ENCODE data around the gene ABI2.
"Not testable (repeated sequence)": the region's sequence is repeated elsewhere in the genome, so short reads cannot be mapped to it uniquely, and the experiment has no call there.

ABI2 gene

GRCh38 chr2:203327901-203328759, at the start of gene ABI2:
ABI2 (plus strand) TSS chr2:203328394; CDS start chr2:203328515, 121 bp downstream.
- in situ Hi-C loops (cut with HindIII; ENCODE audit: low pct_ligation_motif_present, low pct_unique_long_range_greater_than_20kb, low sequenced_read_pairs): no loop called here
- DNase-seq: peak; percentile 86

DNA sequence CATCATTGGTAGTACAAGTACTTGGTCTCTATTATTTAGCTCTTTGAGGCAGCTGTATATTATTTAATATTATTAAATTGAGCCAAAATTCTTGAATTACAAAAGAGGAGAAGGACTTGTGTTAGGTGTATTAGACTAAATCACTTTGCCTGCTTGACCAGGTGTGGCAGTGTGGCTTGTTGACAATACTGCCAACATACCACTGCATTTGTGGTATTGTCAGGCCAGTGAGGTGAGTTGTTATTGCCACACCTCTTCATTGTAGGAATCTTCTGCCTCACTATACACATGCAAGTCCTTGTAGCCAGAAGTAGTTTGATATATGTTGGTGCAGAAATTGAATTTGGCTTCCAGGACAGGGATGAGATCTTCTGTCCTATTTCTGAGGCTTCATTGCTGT, 48.9 kb upstream of the ABI2 start:
- no peak for DNase-seq
- in situ Hi-C loops (cut with HindIII; ENCODE audit: low pct_ligation_motif_present, low pct_unique_long_range_greater_than_20kb, low sequenced_read_pairs): no loop called here

DNA sequence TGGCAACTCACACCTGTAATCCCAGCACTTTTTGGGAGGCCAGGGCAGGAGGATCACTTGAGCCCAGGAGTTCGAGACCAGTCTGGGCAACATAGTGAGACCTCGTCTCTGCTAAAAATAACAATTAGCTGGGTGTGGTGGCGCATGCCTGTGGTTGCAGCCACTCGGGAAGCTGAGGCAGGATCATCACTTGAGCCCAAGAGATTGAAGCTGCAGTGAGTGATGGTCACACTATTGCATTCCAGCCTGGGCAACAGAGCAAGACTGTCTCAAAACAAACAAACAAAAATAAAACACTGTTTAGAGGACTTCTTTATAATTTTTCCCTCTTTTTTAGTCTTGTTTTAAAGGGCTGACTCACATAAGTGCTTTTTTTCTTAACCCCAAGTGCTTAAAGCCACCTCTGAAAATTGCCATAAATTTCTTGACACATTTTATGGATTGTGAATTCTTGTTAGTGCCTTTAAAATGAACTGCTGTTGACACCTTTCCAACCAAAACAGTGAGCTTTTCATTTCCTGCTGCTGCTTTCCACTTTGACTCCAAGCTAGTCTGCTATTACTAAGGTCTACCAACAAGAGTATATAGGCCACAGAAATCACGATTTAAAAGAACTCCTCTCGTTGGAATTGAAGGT, 47.6 kb upstream of the ABI2 start:
- no peak for DNase-seq
- in situ Hi-C loops (cut with HindIII; ENCODE audit: low pct_ligation_motif_present, low pct_unique_long_range_greater_than_20kb, low sequenced_read_pairs): no loop called here

DNA sequence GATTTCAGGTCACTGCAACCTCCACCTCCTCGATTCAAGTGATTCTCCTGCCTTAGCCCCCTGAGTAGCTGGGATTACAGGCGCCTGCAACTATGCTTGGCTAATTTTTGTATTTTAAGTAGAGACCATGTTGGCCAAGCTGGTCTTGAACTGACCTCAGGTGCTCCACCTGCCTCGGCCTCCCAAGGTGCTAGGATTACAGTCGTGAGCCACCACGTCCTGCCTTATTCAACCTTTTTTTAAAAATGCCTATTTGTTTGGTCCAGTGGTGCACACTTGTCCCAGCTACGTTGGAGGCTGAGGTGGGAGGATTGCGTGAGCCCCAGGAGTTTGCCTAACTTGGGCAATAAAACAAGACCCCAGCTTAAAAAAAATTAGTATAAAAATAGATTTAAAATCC, 46.1 kb upstream of the ABI2 start:
- DNase-seq: no peak
- in situ Hi-C loops (cut with HindIII; ENCODE audit: low pct_ligation_motif_present, low pct_unique_long_range_greater_than_20kb, low sequenced_read_pairs): no loop called here

- no peak for DNase-seq
- in situ Hi-C loops (cut with HindIII; ENCODE audit: low pct_ligation_motif_present, low pct_unique_long_range_greater_than_20kb, low sequenced_read_pairs): no loop called here
Observed at GRCh38 chr2:203286532-203286931, 41.7 kb upstream of the ABI2 start.

- in situ Hi-C loops (cut with HindIII; ENCODE audit: low pct_ligation_motif_present, low pct_unique_long_range_greater_than_20kb, low sequenced_read_pairs): no loop called here
- no peak for DNase-seq
Observed at GRCh38 chr2:203301667-203302066, 26.5 kb upstream of the ABI2 start.

DNA sequence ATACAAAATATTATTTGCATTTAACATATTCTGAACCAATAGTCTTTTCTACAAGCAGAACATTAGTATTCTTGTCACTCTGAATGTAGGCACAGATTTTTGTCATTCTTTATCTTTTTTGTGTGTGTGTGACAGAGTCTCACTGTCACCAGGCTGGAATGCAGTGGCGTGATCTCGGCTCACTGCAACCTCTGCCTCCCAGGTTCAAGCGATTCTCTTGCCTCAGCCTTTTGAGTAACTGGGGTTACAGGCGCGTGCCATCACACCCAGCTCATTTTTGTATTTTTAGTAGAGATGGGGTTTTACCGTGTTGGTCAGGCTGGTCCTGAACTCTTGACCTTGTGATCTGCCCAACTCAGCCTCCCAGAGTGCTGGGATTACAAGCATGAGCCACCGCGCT, 25.6 kb upstream of the ABI2 start:
- DNase-seq; in situ Hi-C loops (cut with HindIII; ENCODE audit: low pct_ligation_motif_present, low pct_unique_long_range_greater_than_20kb, low sequenced_read_pairs): not testable (repeated sequence)

- no peak for DNase-seq
- in situ Hi-C loops (cut with HindIII; ENCODE audit: low pct_ligation_motif_present, low pct_unique_long_range_greater_than_20kb, low sequenced_read_pairs): no loop called here
Observed at GRCh38 chr2:203310688-203311436, 17.3 kb upstream of the ABI2 start.

DNA sequence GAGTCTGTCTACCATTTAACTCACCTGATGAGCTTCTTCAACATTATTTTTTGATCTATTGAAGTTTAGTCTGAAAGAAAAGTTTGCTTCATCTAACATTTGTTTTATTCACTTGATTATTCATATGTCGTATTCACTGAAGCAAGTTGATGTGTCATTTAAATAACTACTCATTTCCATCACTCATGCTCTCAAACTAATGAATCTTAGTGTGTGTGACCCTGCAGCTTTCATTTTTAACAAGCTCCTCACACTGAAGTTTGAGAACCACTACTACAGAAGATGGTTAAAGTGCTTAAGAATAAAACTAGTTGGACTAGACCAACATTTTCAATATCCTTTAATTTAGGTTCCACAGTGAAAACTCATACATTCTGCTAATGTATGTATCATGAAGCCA, 1.8 kb upstream of the ABI2 start:
- no peak for DNase-seq
- in situ Hi-C loops (cut with HindIII; ENCODE audit: low pct_ligation_motif_present, low pct_unique_long_range_greater_than_20kb, low sequenced_read_pairs): no loop called here

- DNase-seq: no peak
- in situ Hi-C loops (cut with HindIII; ENCODE audit: low pct_ligation_motif_present, low pct_unique_long_range_greater_than_20kb, low sequenced_read_pairs): no loop called here
Observed at GRCh38 chr2:203327582-203327900, 653 bp upstream of the ABI2 start.

GRCh38 chr2:203328760-203329540, 756 bp downstream of the ABI2 start:
- in situ Hi-C loops (cut with HindIII; ENCODE audit: low pct_ligation_motif_present, low pct_unique_long_range_greater_than_20kb, low sequenced_read_pairs): no loop called here
- peak; percentile 56 for DNase-seq

DNA sequence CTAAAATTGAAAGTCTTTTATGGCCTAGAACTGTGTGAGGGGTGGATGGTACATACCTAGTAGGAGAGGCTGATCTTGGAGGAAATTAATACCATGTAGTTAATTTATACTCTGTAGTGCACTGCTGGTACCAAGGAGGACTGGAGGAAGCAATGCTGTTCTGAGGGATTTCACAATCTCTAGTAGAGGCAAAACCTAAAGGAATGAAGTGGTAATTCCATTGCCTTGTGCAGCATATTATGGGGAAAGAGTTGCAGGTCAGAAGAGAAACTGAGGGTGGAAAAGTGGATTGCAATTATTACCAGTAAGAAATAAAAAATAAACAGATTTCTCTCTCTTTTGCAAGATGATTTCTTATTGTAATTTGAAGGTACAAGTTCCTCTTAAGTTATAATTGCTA, 2.2 kb downstream of the ABI2 start:
- no peak for DNase-seq
- in situ Hi-C loops (cut with HindIII; ENCODE audit: low pct_ligation_motif_present, low pct_unique_long_range_greater_than_20kb, low sequenced_read_pairs): no loop called here

GRCh38 chr2:203338322-203338721, 10.1 kb downstream of the ABI2 start:
- no peak for DNase-seq
- in situ Hi-C loops (cut with HindIII; ENCODE audit: low pct_ligation_motif_present, low pct_unique_long_range_greater_than_20kb, low sequenced_read_pairs): no loop called here

GRCh38 chr2:203340791-203341487, 12.7 kb downstream of the ABI2 start:
- peak; percentile 70 for DNase-seq

DNA sequence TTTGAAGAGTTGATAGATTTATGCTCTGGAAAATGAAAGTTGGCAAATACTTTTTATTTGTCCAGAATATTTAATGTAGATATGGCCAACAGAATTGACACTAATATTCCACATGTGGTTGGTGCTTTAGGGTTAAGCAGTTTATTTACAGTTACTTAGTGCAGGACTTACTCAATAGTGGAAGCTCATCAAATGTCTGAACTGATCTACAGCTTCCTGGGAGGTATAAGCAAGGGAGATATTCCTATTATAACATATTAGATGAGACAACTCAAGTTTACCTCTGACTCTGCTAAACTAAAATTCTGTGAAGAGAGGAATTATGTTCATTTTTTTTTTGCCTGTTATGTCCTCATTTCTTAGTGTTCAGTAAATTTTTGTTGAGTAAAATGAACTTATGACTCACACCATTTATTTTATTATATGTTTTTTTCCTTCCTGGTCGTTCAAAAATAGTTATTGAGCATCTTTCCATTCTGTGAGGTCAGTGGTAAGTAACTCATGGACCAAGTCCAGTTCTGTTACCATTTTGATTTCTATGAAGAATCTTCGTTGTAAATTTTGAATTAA, 13.6 kb downstream of the ABI2 start:
- in situ Hi-C loops (cut with HindIII; ENCODE audit: low pct_ligation_motif_present, low pct_unique_long_range_greater_than_20kb, low sequenced_read_pairs): no loop called here
- DNase-seq: no peak

More at GRCh38 chr2:203340791-203341487, 12.7 kb downstream of the ABI2 start:
- in situ Hi-C loops (cut with HindIII; ENCODE audit: low pct_ligation_motif_present, low pct_unique_long_range_greater_than_20kb, low sequenced_read_pairs): no loop called here

DNA sequence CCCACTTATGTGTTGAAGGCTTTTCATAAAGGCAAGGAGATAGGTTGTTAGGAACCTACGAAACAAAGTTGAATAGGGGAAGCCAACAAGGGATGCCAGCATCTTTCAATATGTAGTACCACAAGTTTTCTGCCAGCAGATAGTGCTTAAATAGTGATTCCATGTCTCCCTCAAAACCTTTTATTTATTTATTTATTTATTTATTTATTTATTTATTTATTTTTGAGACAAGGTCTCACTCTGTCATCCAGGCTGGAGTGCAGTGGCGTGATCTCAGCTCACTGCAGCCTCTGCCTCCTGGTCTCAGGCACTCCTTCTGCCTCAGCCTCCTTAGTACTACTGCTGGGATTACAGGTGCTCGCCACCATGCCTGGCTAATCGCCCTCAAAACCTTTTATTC, 14.2 kb downstream of the ABI2 start:
- DNase-seq; in situ Hi-C loops (cut with HindIII; ENCODE audit: low pct_ligation_motif_present, low pct_unique_long_range_greater_than_20kb, low sequenced_read_pairs): not testable (repeated sequence)

GRCh38 chr2:203344667-203345066, 16.5 kb downstream of the ABI2 start:
- in situ Hi-C loops (cut with HindIII; ENCODE audit: low pct_ligation_motif_present, low pct_unique_long_range_greater_than_20kb, low sequenced_read_pairs): no loop called here
- DNase-seq: no peak

DNA sequence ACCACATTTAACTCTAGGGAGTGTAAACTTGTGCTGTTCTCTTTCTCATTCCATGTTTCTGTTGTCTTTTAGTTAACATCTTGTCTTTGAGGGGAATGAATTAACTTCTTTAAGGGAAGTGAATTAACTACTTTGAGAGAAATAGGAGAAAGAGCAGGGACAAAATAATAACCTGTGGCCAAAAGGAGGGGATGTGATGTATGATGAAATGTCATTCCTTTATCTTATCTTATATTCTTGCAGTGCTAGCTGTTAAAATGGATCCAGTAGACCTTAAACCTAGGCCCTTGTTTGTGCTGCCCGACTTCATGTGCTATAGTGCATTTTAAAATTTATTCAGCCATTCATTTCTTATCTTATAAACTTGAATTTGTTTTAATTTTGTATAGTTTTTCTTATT, 18.4 kb downstream of the ABI2 start:
- in situ Hi-C loops (cut with HindIII; ENCODE audit: low pct_ligation_motif_present, low pct_unique_long_range_greater_than_20kb, low sequenced_read_pairs): no loop called here
- DNase-seq: no peak

All from ACHN (cell line).